ENCODE measurements around the gene EME1.

DNA sequence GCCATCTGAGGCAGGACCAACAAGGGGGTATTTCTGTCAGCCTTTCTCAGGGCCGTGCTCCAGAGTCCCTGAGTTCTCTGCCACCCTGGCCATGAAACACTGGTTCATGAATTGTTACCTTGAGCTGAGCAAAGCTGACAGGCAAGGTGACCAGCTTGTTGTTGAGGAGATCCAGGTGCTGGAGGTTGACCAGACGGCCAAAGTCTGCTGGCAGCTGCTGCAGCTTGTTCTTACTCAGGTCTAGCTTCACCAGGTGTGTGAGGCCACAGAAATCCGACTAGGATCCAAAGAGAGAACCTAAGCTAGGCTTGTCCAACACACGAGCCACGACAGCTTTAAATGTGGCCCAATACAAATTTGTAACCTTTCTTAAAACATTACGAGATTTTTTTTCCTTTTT, 19.6 kb downstream of the EME1 start:
- TF ChIP-seq, protein P1, sequence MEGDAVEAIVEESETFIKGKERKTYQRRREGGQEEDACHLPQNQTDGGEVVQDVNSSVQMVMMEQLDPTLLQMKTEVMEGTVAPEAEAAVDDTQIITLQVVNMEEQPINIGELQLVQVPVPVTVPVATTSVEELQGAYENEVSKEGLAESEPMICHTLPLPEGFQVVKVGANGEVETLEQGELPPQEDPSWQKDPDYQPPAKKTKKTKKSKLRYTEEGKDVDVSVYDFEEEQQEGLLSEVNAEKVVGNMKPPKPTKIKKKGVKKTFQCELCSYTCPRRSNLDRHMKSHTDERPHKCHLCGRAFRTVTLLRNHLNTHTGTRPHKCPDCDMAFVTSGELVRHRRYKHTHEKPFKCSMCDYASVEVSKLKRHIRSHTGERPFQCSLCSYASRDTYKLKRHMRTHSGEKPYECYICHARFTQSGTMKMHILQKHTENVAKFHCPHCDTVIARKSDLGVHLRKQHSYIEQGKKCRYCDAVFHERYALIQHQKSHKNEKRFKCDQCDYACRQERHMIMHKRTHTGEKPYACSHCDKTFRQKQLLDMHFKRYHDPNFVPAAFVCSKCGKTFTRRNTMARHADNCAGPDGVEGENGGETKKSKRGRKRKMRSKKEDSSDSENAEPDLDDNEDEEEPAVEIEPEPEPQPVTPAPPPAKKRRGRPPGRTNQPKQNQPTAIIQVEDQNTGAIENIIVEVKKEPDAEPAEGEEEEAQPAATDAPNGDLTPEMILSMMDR (conservative IDR thresholded peaks at IDR 0.05; ENCODE audit: low read depth, low read length): no peak
- no peak for TF ChIP-seq EZH2phosphoT487 (IDR thresholded peaks at IDR 0.05; ENCODE audit: borderline replicate concordance, low read length)
